GM12874 (cell line): ENCODE data around the gene OR8G5.

Experiments
- CTCF ChIP-seq: IDR thresholded peaks from 2 replicates; pipeline ENCODE4 v1.5.1; 2011; ENCODE audit warnings: low read depth, mild to moderate bottlenecking, control low read depth, low read length, moderate library complexity; ENCODE audit not compliant: insufficient read depth

The OR8G5 gene

GRCh38 chr11:124302347-124303125 is 46.4 kb downstream of the OR8G5 start:
- no peak for TF ChIP-seq CTCF

- no peak for TF ChIP-seq CTCF
Measured at GRCh38 chr11:124307093-124307492, 50.9 kb downstream of the OR8G5 start.

- TF ChIP-seq CTCF = no peak
Measured at GRCh38 chr11:124310721-124311120, 54.5 kb downstream of the OR8G5 start.

- no peak for TF ChIP-seq CTCF
Measured at GRCh38 chr11:124311269-124311668, 55.1 kb downstream of the OR8G5 start.

GRCh38 chr11:124311670-124312069 is 55.5 kb downstream of the OR8G5 start:
- no peak for TF ChIP-seq CTCF

GRCh38 chr11:124313131-124313530 is 57.0 kb downstream of the OR8G5 start:
- TF ChIP-seq CTCF = no peak

- TF ChIP-seq CTCF = no peak
Measured at GRCh38 chr11:124313849-124314248, 57.7 kb downstream of the OR8G5 start, which contains the start of gene OR8D1. Gene OR8D1, minus strand, starts transcription at chr11:124313949. Its CDS starts 3,183 bp downstream, at chr11:124310766.
